GM06990 (cell line): Measurements from ENCODE around the gene GEMIN7.

ENCODE experiments used
- DNase-seq: peaks from one replicate; pipeline ENCODE4 v3.0.0-alpha.2; 2011; ENCODE audit not compliant: insufficient read length; ENCODE audit errors: extremely low read depth
- H3K27me3 ChIP-seq: replicated peaks from 2 replicates; pipeline ENCODE4 v1.6.0; 2011; ENCODE audit warnings: low read length; ENCODE audit not compliant: control insufficient read depth, insufficient read depth
- H3K36me3 ChIP-seq: 2 replicates; pipeline ENCODE4 v1.5.1; 2011; ENCODE audit warnings: low read length; ENCODE audit not compliant: control insufficient read depth, insufficient read depth
- H3K4me3 ChIP-seq: replicated peaks from 2 replicates; pipeline ENCODE4 v1.5.1; 2011; ENCODE audit warnings: low read depth, mild to moderate bottlenecking, control low read depth, low read length
- CTCF ChIP-seq: IDR thresholded peaks from 2 replicates; pipeline ENCODE4 v1.5.1; 2011; ENCODE audit warnings: low read length, control low read depth, mild to moderate bottlenecking, inconsistent platforms; ENCODE audit not compliant: insufficient read depth, poor library complexity, severe bottlenecking

GEMIN7 gene

GRCh38 chr19:45047188-45047797 lies 31.8 kb upstream of the GEMIN7 start:
- Histone ChIP-seq H3K36me3 (peaks cover 23% of the 10 kb centered on the region), H3K27me3 (no peaks in the 10 kb centered on the region), H3K4me3 (peak overlapping the region; percentile 44)
- no peak for DNase-seq
- no peak for TF ChIP-seq CTCF

- TF ChIP-seq CTCF = no peak
- no peak for DNase-seq
- Histone ChIP-seq H3K36me3 (peaks cover 26% of the 10 kb centered on the region), H3K27me3 (no peaks in the 10 kb centered on the region), H3K4me3 (no peak overlapping the region)
Measured at GRCh38 chr19:45049073-45049736, 29.9 kb upstream of the GEMIN7 start.

GRCh38 chr19:45050036-45050435 lies 29.0 kb upstream of the GEMIN7 start:
- H3K36me3 ChIP-seq = peaks cover 25% of the 10 kb centered on the region

GRCh38 chr19:45051929-45052579 lies 27.0 kb upstream of the GEMIN7 start:
- no peak overlapping the region; the same call in 1 of the 2 replicates for H3K4me3 ChIP-seq
- H3K36me3 ChIP-seq = peaks cover 30% of the 10 kb centered on the region
- TF ChIP-seq CTCF = no peak
- DNase-seq = no peak
- no peaks in the 10 kb centered on the region for H3K27me3 ChIP-seq

More at GRCh38 chr19:45050036-45050435, 29.0 kb upstream of the GEMIN7 start:
- DNase-seq = no peak
- H3K4me3 ChIP-seq = no peak overlapping the region
- no peak for TF ChIP-seq CTCF
- no peaks in the 10 kb centered on the region for H3K27me3 ChIP-seq

GRCh38 chr19:45056831-45057230 lies 22.2 kb upstream of the GEMIN7 start:
- no peak overlapping the region for H3K4me3 ChIP-seq
- TF ChIP-seq CTCF = no peak
- H3K36me3 ChIP-seq = peaks cover 61% of the 10 kb centered on the region
- no peaks in the 10 kb centered on the region for H3K27me3 ChIP-seq
- no peak for DNase-seq
